GM19328 (cell line): Measurements from ENCODE around the gene THOC5.
"Not testable (repeated sequence)": the region's sequence is repeated elsewhere in the genome, so short reads cannot be mapped to it uniquely, and the experiment has no call there.

ENCODE experiments used
- ATAC-seq: cut with Tn5 transposase; IDR thresholded peaks from one replicate; pipeline ENCODE4 v1.9.1; 2021; ENCODE audit warnings: mild to moderate bottlenecking, moderate library complexity; ENCODE audit not compliant: unreplicated experiment

THOC5 gene

DNA sequence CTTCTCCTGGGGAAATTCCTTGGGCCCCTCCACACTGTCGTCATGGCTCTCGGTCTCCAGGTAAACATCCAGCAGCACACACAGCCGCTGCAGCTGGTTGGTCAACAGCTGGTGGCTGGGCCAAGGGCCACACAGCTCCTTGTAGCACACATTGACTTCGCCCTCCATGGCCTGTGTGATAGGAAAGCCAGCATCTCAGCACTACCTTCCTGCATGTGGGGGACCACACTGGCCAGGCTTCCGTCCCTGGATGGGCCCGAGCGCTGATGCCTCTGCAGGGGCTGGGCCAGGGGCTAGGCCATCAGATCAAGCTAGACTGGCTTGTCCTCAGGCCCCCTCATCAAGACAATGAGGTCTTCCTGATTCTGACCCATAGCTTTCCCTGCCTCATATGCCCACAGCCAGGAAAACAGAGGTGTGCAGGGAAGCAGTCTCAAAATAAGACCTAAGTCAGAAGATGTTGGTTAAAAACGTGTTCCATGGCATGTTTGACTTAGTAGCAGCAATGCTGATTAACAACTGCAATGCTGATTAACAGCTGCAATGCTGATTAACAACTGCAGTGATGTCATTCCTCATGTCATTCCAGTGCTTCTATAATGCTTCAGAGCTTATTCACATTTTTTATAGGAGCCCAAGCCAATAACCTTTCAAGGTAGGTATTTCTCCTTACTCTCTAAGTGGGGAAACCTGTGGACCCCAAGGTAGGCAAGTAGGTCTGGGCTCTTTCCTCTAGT lies 42.3 kb downstream of the THOC5 start:
- ATAC-seq, result no peak

DNA sequence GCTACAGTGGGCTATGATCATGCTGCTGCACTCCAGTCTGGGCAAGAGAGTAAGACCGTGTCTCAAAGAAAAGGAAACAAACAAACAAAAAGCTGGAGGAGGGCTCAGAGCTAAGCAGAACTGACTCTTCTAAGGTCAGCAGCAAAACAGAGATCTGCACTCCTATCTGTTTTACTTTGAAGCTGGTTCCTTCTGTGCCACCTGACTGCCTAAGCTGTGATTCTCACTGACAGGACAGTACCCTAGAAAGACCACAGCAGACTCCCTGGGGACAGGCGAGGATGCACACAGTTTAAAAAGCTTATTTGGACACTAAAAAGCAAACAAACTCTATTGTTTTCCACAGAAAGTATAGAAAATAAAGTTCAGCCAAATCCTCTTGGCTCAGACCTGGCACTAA lies 43.0 kb downstream of the THOC5 start:
- no peak for ATAC-seq

DNA sequence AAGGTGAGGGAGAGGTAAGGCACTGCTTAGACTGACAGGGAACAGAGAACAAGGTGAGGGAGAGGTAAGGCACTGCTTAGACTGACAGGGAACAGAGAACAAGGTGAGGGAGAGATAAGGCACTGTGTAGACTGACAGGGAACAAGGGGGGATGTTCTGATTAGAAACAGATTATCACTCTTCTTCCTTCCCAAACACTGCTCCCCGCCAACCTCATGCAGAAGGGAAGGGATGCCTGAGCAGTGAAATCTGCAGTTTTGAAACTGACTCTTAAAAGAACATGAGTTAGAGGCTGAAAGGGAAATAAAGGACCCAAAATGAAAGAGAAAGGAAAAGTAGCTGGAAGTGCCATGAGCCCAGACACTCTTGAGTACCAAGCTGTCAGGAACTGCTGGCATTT lies 43.7 kb downstream of the THOC5 start:
- ATAC-seq, result no peak

DNA sequence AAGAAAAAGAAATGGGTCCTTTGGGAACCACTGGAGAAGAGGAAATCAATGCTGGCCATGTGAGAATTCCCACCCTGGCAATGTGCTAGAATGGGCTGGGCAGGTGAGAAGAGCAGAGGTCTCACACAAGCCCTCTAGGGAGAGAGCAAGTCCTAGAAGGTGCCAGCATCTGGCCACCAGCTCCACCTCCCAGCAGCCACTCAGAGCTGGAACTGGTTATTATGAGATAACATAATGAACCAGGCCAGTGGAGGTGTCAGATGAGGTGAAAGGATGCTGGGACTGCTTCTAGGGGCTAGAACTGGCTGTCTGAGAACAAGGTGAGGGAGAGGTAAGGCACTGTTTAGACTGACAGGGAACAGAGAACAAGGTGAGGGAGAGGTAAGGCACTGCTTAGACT lies 44.3 kb downstream of the THOC5 start:
- ATAC-seq, result no peak

DNA sequence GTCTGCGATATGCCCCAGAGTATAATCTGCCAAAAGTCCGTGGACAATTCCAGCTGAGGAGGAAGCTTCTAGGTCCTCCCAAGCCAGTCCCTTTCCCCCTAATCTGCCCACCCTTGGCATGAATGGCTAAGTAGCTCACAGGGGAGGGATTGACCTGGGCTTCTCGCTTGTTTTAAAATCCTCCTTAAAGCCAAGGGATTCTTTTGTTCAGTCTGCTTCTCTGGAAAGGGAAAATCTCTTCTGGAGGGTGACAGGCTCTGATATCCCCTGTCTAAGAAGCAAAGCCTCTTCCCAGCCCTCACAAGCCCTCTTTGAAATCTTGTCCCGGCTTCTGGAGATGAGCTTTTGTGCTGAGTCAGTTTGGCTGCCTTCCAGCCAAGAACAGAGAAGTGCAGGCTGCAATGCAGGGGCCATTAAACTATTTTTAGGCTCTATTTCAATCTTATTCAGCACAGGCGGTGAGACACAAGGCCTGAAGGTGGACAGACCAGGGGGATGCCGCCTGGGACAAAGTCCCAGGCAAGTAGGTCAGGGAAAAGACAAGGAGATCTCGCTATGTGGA lies 49.7 kb downstream of the THOC5 start:
- ATAC-seq, result no peak

DNA sequence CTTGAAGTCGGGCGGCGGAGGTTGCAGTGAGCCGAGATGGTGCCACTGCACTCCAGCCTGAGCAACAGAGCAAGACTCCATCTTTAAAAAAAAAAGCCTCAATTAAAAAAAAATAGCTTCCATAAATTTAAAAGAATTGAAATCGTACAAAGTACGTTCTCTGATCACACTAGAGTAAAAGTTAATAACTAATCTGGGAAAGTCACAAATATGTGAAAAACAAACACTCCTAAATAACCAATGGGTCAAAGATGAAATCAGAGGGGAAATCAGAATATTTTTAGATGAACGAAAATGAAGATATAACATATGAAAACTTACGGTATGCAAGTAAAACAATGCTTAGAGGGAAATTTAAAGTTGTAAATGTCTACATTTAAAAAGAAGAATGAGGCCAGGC lies 53.7 kb downstream of the THOC5 start:
- no peak for ATAC-seq

DNA sequence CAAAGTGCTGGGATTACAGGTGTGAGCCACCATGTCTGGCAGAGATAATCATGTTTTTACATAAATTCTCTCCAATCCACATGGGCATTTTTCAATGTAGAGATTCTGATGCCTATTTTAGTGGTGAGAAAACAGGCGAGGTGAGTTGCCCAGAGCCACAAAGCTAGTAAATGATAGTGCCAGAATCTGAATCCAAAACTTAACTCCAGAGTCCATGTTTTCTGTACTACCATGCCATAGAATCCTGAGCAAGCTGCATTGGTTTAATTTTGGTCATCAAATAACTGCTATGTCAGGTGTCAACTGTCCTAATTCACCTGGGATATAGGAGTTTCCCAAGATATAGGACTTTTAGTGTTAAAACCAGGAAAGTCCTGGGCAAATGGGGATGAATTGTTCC lies 59.9 kb downstream of the THOC5 start:
- ATAC-seq, result no peak

DNA sequence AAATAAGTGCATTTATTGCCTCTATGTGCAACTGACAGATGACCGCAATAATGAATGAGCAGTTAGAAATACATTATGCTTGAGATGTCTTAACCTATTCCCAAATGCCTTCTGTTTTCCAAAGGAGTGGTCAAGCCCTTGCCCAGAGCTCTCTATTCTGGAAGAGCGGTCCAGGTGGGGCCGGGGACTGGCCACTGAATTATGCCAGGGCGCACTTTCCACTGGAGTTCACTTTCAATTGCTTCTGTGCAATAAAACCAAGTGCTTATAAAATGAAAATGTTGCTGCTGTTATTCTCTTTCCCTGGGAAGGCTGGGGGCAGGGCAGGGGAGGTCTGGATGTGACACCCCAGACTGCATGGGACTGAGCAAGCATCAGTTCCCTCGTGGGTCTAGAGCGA lies 62.5 kb downstream of the THOC5 start:
- no peak for ATAC-seq

DNA sequence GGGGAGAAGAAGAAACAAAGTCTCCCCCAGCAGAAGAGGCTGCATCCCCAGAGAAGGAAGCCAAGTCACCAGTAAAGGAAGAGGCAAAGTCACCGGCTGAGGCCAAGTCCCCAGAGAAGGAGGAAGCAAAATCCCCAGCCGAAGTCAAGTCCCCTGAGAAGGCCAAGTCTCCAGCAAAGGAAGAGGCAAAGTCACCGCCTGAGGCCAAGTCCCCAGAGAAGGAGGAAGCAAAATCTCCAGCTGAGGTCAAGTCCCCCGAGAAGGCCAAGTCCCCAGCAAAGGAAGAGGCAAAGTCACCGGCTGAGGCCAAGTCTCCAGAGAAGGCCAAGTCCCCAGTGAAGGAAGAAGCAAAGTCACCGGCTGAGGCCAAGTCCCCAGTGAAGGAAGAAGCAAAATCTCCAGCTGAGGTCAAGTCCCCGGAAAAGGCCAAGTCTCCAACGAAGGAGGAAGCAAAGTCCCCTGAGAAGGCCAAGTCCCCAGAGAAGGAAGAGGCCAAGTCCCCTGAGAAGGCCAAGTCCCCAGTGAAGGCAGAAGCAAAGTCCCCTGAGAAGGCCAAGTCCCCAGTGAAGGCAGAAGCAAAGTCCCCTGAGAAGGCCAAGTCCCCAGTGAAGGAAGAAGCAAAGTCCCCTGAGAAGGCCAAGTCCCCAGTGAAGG lies 64.3 kb downstream of the THOC5 start:
- not testable (repeated sequence) for ATAC-seq

DNA sequence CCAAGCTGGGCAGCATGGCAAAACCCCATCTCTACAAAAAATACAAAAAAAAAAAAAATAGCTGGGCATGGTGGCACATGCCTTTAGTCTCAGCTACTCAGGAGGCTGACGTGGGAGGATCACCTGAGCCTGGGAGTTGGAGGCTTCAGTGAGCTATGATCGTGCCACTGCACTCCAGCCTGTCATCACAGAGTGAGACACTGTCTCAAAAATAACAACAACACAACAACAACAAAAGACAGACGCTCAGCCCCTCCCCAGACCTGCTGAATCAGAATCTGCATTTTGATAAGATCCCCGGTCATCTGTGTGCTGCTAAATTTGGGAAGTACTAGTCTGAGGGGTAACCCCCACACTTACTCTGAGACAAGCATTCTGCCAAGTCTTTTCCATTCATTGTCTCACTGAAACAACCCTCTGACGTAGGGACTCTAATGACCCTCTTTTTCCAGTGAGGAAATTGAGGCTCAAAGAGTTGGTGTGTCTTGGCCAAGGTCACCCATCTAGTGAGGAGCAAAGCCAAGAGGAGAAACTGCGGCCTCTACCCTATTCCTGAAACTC lies 66.1 kb downstream of the THOC5 start:
- no peak for ATAC-seq

DNA sequence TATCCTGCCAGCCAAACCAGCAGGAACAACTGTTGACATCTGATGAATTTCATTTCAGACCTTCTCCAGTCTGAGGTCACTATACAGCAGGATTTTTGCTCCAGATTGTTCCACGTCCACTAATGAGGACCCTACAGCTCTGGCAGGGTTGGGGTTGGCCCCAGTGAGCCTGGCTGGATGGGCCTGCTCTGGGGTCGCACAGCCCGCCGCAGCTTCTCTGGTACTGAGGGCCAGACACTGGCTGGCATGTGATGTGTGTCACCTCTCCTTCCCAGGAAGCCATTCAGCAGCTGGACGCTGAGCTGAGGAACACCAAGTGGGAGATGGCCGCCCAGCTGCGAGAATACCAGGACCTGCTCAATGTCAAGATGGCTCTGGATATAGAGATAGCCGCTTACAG lies 68.1 kb downstream of the THOC5 start:
- no peak for ATAC-seq

DNA sequence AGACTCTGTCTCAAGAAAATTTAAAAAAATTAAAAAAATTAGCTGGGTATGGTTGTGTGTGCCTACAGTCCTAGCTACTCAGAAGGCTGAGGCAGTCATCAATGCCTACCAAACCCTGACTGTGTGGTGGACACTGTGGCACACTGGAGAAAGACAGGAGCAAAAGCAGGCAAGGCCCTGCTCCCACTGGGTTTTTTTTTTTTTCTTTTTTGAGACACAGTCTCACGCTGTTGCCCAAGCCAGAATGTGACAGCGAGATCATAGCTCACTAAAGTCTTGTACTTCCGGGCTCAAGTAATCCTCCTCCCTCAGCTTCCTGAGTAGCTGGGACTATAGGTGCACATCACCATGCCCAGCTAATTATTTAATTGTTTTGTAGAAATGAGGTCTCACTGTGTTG lies 68.9 kb downstream of the THOC5 start:
- ATAC-seq, result no peak

DNA sequence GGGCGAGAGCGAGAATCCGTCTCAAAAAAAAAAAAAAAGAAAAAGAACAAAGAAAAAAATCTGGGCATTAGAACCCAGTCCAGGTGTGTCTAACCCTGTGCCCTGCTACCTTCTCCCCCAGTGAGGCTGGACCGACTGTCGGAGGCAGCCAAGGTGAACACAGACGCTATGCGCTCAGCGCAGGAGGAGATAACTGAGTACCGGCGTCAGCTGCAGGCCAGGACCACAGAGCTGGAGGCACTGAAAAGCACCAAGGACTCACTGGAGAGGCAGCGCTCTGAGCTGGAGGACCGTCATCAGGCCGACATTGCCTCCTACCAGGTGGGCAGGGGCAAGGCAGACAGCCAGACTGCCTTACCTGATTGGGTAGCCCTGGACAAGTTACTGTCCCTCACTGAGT lies 70.3 kb downstream of the THOC5 start:
- ATAC-seq, result no peak

DNA sequence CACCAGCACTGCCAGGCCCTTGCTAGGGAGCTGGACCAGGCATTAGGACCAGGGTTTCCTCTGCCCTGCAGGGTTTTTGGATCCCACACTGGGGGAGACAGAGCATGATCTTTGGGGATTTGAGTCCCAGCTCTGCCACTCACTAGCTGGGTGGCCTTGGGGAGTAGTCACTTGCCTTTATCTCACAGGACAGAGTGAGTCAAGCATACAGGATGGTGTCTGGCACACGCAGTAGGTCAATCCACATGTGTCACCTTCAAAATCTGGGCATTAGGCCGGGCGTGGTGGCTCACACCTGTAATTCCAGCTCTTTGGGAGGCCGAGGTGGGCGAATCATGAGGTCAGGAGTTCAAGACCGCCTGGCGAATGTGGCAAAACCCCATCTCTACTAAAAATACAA lies 70.8 kb downstream of the THOC5 start:
- no peak for ATAC-seq

DNA sequence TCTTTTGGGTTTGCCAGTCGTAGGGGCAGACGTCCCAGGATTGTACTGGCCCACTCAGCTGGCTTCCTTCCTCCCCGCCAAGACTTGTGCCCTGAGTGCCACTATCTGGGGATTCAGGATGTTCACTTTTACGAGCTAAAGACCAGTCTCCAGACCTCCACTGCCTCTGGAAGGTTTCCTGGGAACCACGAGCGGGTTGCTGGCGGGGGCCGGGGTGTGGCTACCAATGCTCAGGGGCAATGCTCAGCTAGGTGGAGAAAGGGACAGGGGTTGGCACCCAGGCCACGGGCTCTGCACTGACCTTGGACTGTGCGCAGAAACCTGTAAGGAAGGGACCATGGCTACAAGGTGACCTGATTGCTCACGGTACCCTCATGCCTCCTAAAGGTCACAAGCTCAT lies 71.3 kb downstream of the THOC5 start:
- no peak for ATAC-seq

DNA sequence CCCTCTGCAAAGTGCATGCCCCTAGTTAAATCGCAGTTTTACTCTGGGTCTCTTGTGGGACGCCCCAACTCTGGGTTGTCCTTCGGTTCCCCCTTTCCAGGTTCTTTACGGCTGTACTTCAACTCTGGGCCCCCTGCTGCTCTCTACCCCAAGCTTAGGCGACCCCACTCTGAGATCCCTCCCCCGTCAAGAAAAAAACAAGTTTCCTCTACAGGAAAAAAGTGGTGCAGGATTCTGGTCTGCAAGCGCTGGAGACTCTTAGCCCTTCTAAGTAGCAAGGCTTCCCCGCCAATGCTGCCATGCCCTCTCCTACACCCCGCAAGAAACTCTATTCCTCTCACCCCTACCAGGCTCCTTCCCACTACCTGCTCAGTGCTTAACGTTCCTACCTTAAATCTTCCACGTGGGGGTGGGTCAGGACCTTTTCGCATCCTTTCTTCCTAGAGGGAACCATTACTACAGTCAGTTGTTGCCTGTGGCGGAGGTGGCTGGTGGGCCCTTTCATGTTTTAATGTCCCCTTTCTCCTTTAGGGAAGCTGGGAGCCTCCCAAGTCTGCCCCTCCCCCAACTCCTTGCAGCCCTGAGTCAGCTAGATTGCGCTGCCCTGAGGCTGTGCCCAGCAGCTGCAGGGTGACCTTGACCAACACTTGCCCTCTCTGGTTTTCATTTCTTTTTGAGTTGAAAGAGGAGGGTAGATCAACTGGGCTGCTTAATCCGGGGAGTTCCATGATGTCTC lies 72.1 kb downstream of the THOC5 start:
- ATAC-seq, result no peak

DNA sequence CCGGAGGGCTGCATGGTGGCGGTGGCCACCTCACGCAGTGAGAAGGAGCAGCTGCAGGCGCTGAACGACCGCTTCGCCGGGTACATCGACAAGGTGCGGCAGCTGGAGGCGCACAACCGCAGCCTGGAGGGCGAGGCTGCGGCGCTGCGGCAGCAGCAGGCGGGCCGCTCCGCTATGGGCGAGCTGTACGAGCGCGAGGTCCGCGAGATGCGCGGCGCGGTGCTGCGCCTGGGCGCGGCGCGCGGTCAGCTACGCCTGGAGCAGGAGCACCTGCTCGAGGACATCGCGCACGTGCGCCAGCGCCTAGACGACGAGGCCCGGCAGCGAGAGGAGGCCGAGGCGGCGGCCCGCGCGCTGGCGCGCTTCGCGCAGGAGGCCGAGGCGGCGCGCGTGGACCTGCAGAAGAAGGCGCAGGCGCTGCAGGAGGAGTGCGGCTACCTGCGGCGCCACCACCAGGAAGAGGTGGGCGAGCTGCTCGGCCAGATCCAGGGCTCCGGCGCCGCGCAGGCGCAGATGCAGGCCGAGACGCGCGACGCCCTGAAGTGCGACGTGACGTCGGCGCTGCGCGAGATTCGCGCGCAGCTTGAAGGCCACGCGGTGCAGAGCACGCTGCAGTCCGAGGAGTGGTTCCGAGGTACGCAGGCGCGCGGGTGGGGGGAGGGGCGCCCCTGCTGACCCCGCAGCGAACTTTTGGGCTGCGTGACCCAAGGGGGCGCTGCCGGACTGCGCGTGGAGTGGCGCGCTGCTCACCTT lies 72.9 kb downstream of the THOC5 start:
- ATAC-seq, result no peak

DNA sequence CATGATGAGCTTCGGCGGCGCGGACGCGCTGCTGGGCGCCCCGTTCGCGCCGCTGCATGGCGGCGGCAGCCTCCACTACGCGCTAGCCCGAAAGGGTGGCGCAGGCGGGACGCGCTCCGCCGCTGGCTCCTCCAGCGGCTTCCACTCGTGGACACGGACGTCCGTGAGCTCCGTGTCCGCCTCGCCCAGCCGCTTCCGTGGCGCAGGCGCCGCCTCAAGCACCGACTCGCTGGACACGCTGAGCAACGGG lies 73.4 kb downstream of the THOC5 start:
- no peak for ATAC-seq

DNA sequence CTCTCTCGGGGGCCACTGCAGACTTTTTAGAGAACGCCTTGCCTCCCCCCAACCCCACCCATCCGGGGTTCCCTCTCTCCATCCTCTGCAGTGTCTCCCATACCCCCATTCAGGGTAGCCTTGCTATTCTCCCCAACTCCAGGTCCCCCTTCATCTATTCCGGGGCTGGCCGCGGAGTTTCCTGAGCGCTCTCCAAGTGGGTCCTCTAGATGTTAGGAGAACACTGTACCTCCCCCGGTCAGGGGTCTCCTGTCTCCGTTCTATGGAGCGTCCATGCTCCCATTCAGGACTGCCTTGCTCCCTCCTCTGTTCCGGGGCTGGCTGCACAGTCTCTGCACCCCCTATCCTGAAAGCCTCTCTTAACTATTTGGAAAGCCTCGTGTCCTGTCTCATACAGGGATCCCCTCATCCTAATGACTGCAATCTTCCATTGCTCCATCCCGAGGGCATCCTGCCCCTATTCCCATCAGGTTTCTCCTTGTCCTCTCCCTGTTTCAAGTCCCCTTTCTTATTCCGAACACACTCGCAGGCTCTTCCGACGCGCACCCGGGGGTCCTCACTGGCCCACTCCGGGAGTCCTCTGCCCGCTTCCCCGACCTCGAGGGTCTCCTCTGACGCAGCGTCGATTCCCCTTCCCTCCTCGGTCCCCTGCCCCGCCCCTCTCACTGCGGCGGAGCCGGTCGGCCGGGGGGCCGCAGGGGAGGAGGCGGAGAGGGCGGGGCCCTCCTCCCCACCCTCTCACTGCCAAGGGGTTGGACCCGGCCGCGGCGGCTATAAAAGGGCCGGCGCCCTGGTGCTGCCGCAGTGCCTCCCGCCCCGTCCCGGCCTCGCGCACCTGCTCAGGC lies 73.9 kb downstream of the THOC5 start, which contains the start of gene NEFH:
TSS of gene NEFH (plus strand) at position 802 of the 845 bp plus-strand sequence. CDS start 45 bp downstream, outside the sequence.
- ATAC-seq, result no peak
